Measurements from ENCODE around the gene PCGF3. TPM values are rescaled to one million over a fixed set of nuclear protein-coding genes. Genes with fewer than 3 reads are reported as not detected.

Gene PCGF3
- total RNA-seq, 1 donor from 2014 or later = 31.0 TPM

DNA sequence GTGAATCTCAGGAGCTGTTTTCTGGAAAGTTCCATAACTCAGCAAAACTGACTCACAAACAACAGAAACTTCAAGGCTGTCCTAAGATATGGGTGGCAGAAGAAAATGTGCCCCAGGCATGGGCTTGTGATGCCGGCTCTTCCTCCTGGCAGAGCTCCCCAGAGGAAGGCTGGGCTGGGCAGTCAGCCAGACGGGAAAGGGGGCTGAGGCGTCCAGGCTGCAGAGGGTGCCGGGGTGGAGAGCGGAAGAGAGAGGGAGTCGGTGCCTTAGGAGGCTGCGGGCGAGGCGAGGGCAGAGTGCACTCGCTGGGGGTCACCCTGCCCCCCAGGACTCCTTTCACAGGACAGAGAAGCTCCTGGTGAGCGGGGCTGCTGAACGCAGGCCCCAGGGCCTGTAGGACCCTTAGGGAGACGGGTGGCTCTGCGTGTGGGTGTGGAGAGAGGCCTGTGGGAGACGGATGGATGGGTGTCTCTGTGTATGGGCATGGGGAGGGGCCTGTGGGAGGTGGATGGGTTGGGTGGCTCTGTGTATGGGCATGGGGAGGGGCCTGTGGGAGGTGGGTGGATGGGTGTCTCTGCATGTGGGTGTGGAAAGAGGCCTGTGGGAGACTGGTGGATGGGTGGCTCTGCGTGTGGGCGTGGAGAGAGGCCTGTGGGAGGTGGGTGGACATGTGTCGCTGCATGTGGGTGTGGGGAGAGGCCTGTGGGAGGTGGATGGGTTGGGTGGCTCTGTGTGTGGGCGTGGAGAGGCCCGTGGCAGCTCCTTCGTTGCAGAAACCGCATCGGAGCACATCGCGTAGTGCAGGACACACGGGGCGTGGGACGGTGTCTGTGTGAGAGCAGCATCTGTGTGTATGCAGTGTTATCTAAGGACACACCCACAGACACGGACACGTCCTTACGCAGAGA, 15.9 kb downstream of the PCGF3 start:
- Mint-ChIP-seq H3K9me3 (peaks cover 5% of the 10 kb centered on the region), H3K4me1 (ENCODE audit: low read depth) (no peaks in the 10 kb centered on the region), H3K4me3 (no peak overlapping the region), H3K27me3 (ENCODE audit: insufficient read depth) (no peaks in the 10 kb centered on the region), H3K36me3 (ENCODE audit: low read depth) (peaks cover 21% of the 10 kb centered on the region), H3K27ac (no peak overlapping the region)
- DNase-seq (ENCODE audit: low spot score) = no peak
- intact Hi-C loops (cut with micrococcal nuclease) = no loop called here

DNA sequence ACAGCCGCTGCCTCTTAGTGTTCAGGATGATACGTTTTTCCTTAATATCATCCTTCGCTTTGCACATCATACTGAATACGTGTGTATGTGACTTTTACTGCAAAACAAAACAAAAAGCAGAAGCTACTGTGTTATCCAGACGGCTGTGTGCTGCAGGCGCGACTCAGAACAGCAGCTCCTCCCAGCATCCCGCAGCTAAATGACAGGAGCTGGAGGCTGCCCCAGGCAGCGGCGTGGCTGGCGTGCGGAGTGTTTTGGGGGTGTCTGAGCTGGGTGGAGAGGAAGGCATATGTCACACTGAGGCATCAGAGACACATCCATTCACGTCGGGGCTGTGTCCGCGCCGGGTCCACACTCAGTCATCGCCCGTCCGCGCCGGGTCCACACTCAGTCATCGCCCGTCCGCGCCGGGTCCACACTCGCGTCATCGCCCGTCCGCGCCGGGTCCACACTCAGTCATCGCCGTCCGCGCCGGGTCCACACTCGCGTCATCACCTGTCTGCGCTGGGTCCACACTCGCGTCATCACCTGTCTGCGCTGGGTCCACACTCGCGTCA, 16.6 kb downstream of the PCGF3 start:
- Mint-ChIP-seq H3K27me3 (ENCODE audit: insufficient read depth) (no peaks in the 10 kb centered on the region), H3K4me1 (ENCODE audit: low read depth) (no peaks in the 10 kb centered on the region), H3K36me3 (ENCODE audit: low read depth) (peaks cover 21% of the 10 kb centered on the region), H3K4me3 (no peak overlapping the region), H3K27ac (no peak overlapping the region), H3K9me3 (peaks cover 5% of the 10 kb centered on the region)
- no peak for DNase-seq (ENCODE audit: low spot score)
- intact Hi-C loops (cut with micrococcal nuclease) = no loop called here

DNA sequence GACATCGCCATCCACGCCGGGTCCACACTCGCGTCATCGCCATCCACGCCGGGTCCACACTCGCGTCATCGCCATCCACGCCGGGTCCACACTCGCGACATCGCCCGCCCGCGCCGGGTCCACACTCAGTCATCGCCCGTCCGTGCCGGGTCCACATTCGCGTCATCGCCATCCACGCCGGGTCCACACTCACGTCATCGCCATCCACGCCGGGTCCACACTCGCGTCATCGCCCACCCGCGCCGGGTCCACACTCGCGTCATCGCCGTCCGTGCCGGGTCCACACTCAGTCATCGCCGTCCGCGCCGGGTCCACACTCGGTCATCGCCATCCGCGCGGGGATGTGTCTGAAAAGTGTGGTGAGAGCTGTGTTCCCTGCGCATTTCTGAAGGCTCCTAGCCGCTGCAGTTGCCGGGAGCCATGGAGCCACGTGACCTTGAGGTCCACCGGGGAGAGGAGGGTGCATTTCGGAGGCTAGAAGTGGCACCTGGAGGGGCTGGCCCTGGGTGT, 17.3 kb downstream of the PCGF3 start:
- H3K27ac Mint-ChIP-seq = no peak overlapping the region
- H3K4me1 Mint-ChIP-seq (ENCODE audit: low read depth) = peaks cover 5% of the 10 kb centered on the region
- no peaks in the 10 kb centered on the region for H3K27me3 Mint-ChIP-seq (ENCODE audit: insufficient read depth)
- no peak for DNase-seq (ENCODE audit: low spot score)
- peaks cover 26% of the 10 kb centered on the region for H3K36me3 Mint-ChIP-seq (ENCODE audit: low read depth)
- intact Hi-C loops (cut with micrococcal nuclease) = no loop called here
- no peak overlapping the region for H3K4me3 Mint-ChIP-seq
- peaks cover 5% of the 10 kb centered on the region for H3K9me3 Mint-ChIP-seq

DNA sequence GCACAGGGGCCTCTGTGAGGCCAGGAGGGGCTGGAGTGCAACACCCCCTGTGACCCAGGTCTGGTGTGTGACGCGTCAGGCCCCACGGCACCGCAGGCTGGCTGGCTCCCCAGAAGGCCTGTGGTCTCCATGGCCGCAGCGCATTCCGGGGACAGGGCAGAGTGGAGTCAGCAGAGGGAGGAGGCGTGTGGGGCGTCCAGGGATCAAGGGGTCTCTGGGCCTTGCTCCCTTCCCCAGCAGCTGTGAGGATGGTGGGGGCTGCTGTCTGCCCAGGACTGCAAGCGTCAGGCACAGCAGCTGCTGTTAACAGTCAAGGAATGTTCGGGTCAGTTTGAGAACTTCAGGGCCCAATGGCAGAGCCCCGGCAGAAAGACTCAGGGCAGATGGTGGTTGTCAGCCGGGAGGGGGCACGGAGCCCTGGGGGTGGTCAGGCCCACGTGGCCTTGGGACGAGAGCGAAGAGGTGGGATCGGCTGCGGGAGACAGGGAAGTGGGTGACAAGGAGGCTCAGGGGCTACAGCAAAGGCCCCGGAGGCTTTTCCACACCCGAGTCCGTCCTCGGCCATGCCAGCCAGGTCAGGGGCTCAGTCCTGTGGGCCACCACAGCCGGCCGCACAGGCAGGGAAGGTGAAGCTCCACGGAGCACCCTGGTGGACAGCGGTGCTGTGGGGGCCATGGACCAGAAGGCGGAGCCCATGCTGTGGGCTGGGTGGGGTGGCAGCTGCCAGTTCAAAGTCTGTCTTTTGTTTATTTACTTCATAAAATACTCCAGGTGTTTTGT, 18.3 kb downstream of the PCGF3 start:
- Mint-ChIP-seq H3K4me1 (ENCODE audit: low read depth) (peaks cover 5% of the 10 kb centered on the region), H3K27me3 (ENCODE audit: insufficient read depth) (no peaks in the 10 kb centered on the region), H3K27ac (no peak overlapping the region), H3K36me3 (ENCODE audit: low read depth) (peaks cover 26% of the 10 kb centered on the region), H3K9me3 (peaks cover 5% of the 10 kb centered on the region), H3K4me3 (no peak overlapping the region)
- intact Hi-C loops (cut with micrococcal nuclease) = no loop called here
- no peak for DNase-seq (ENCODE audit: low spot score)

DNA sequence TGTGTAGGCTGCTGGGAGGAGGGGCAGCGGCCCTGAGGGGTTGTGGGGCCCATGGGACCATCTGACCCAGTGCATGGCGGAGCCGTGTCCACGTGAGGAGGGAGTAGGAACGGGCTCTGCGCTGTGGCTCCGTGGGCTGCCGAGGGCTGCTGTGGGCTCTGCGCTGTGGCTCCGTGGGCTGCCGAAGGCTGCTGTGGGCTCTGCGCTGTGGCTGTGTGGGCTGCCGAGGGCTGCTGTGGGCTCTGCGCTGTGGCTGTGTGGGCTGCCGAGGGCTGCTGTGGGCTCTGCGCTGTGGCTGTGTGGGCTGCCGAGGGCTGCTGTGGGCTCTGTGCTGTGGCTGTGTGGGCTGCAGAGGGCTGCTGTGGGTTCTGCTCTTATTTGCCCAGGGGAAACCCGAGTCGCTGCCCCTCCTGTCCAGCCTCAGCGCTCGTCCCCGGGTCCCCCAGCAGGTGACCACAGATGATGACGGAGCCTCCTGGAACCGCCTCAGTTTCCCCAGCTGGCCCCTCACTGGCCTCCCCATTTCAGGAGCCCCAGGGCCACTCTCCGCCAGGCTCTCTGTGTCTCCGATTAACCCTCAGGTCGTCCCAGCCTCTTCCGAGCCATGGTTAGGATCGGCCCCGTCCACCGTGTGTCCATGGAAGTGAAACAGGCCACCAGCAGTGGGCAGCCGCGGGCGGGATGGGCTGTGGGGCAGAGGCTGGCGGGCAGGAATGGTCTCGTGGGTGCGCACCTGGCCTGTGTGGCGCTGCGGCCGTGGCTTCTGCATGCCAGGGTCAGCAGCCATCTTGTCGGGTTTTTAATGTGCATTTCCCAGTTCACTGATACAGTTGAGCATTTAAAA, 20.0 kb downstream of the PCGF3 start:
- H3K36me3 Mint-ChIP-seq (ENCODE audit: low read depth) = peaks cover 23% of the 10 kb centered on the region
- intact Hi-C loops (cut with micrococcal nuclease) = no loop called here
- peaks cover 5% of the 10 kb centered on the region for H3K9me3 Mint-ChIP-seq
- no peak overlapping the region for H3K27ac Mint-ChIP-seq
- peaks cover 5% of the 10 kb centered on the region for H3K4me1 Mint-ChIP-seq (ENCODE audit: low read depth)
- H3K27me3 Mint-ChIP-seq (ENCODE audit: insufficient read depth) = no peaks in the 10 kb centered on the region
- DNase-seq (ENCODE audit: low spot score) = no peak
- H3K4me3 Mint-ChIP-seq = no peak overlapping the region

DNA sequence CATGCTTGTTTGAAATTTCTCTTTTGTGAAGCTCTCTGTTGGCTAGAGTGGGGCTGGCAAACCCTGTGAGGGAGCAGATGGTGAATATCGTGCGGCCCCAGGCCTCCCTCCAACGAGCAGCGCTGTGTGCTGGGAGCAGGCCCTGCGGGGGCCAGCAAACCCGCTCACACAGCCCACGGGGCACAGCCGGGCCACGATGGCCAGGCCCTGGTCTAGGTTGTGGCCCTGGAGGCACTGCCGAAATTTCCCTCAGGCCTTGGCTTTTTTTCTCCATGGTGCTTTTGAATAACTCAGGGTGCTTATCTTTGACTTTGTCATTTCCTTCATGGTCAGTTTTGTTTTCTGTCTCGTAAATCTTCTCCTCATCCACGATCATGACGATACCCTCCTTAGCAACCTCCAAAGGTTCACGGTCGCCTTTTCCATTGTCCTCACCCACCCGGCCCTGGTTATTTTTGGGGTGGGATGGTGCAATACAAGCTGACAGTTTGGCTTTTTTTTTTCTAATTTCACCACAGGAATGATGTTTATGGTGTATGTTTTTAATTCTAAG, 20.7 kb downstream of the PCGF3 start:
- H3K4me1 Mint-ChIP-seq (ENCODE audit: low read depth) = peaks cover 5% of the 10 kb centered on the region
- intact Hi-C loops (cut with micrococcal nuclease) = no loop called here

DNA sequence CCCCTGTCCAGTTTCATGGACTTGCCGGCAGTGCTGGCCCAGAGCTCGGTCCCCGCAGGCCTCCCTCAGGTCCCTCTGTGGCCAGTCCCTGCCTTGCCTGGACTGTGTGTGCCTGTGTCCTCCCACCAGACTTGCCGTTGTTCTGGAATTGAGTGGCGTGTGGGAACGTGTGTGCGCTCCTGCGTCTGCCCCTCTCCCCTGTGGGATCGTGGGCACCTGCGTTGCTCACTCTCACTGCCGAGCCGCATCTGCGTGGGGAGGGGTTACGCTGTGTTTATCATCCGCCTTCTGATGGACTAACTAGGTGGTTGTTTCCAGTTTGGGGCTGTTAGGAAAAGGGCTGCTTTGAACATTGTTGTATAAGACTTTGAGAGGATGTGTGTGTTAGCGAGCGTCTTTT, 21.2 kb downstream of the PCGF3 start:
- Mint-ChIP-seq H3K27ac (no peak overlapping the region), H3K27me3 (ENCODE audit: insufficient read depth) (no peaks in the 10 kb centered on the region), H3K4me3 (no peak overlapping the region), H3K9me3 (peaks cover 4% of the 10 kb centered on the region), H3K36me3 (ENCODE audit: low read depth) (peaks cover 18% of the 10 kb centered on the region), H3K4me1 (ENCODE audit: low read depth) (peaks cover 5% of the 10 kb centered on the region)
- no peak for DNase-seq (ENCODE audit: low spot score)
- intact Hi-C loops (cut with micrococcal nuclease) = no loop called here

More for the DNA sequence above, 20.7 kb downstream of the PCGF3 start:
- H3K27ac Mint-ChIP-seq = no peak overlapping the region
- peaks cover 23% of the 10 kb centered on the region for H3K36me3 Mint-ChIP-seq (ENCODE audit: low read depth)
- no peaks in the 10 kb centered on the region for H3K27me3 Mint-ChIP-seq (ENCODE audit: insufficient read depth)
- no peak for DNase-seq (ENCODE audit: low spot score)
- H3K9me3 Mint-ChIP-seq = peaks cover 5% of the 10 kb centered on the region
- H3K4me3 Mint-ChIP-seq = no peak overlapping the region

DNA sequence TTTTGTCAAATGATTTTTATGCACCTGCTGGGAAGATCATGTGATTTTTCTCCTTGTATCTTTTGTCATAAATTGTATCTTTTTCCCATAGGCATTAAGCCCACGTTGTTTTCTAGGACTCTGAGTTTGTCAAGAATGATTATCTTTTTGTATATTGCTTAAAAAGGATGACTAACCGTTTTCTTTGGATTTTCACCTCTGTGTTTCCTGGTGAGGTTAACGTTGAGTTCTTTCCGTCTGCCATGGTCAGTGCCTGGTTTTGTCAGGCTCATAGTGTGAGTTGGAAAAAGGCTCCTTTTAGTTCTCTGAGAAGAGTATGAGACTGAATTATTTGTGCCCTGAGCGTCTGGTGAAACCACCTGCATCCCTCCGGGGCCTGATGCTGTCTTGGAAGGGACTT, 21.9 kb downstream of the PCGF3 start:
- H3K4me1 Mint-ChIP-seq (ENCODE audit: low read depth) = peaks cover 5% of the 10 kb centered on the region
- peaks cover 14% of the 10 kb centered on the region for H3K36me3 Mint-ChIP-seq (ENCODE audit: low read depth)
- DNase-seq (ENCODE audit: low spot score) = no peak
- H3K27ac Mint-ChIP-seq = no peak overlapping the region
- intact Hi-C loops (cut with micrococcal nuclease) = no loop called here
- H3K9me3 Mint-ChIP-seq = no peaks in the 10 kb centered on the region
- H3K27me3 Mint-ChIP-seq (ENCODE audit: insufficient read depth) = no peaks in the 10 kb centered on the region
- H3K4me3 Mint-ChIP-seq = no peak overlapping the region

DNA sequence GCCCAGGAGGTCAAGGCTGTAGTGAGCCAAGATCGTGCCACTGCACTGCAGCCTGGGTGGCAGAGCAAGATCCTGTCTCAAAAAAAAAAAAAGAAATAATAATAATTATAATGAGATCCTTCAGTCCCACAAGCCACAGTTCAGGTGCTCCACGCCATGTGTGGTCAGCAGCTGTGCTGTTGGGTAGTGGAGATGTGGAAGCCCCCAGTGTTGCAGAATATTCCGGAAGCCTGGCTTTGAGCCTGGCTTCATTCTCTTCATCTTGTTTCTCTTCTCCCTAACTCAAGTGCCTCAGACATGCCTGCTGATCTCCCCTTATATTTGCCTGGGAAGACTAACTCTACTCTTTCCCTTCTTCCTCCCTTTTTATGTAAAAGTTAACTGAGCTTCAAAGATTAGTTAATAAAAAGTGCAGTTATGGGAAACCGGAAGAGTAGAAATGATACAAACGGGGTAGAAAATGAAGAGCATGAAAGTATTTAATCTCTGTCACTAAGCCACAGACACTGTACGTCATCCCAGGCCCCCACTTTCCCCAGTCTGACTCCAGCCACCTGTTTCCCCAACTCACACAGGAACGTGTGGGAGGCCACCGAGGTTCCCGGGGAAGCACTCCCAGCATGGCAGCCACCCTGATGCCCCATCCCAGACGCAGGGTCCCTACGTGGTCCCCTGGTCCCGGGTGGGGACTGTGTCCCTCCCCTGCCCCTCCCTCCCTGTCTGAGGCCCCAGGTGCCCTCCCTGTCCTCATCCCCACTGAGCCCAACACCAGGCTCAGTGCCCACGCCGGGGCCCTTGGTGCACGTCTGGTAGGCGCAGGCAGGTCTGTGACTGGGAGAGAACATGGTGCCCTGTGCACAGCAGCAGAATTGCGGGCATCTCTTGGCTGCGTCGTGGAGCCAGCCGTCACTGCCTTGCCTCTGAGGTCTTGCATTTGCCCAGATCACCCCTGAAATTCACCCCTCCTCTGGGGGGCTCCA, 24.0 kb downstream of the PCGF3 start:
- H3K27me3 Mint-ChIP-seq (ENCODE audit: insufficient read depth) = no peaks in the 10 kb centered on the region
- intact Hi-C loops (cut with micrococcal nuclease) = no loop called here

DNA sequence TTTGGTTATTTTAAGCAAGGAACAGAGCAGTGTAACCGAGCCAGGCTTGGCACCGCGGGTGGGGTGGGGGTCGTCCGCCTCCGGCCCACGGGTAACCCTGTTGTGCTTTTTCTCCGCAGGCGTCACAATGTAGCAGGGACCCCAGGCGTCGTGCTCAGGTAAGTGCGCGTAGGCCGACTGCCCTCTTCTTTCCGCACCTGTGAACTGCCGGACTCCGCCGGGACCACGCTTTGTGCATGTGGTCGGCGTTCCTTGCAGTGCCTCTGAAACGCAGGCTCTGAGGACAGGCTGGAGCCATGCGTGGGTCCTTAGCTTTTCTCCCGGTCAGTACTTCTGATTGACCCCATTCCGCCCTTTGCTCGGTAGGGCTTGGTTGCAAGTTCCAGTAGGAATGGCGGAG, 24.9 kb downstream of the PCGF3 start:
- H3K9me3 Mint-ChIP-seq = no peaks in the 10 kb centered on the region

More for the DNA sequence above, 24.0 kb downstream of the PCGF3 start:
- no peak for DNase-seq (ENCODE audit: low spot score)
- Mint-ChIP-seq H3K36me3 (ENCODE audit: low read depth) (peaks cover 23% of the 10 kb centered on the region), H3K4me1 (ENCODE audit: low read depth) (peaks cover 5% of the 10 kb centered on the region), H3K9me3 (no peaks in the 10 kb centered on the region), H3K27ac (no peak overlapping the region), H3K4me3 (no peak overlapping the region)

More for the DNA sequence above, 24.9 kb downstream of the PCGF3 start:
- no peak overlapping the region for H3K27ac Mint-ChIP-seq
- no peak for DNase-seq (ENCODE audit: low spot score)
- peaks cover 26% of the 10 kb centered on the region for H3K36me3 Mint-ChIP-seq (ENCODE audit: low read depth)
- intact Hi-C loops (cut with micrococcal nuclease) = no loop called here
- H3K4me1 Mint-ChIP-seq (ENCODE audit: low read depth) = peaks cover 5% of the 10 kb centered on the region
- H3K4me3 Mint-ChIP-seq = no peak overlapping the region
- H3K27me3 Mint-ChIP-seq (ENCODE audit: insufficient read depth) = no peaks in the 10 kb centered on the region
